ENCODE measurements around the gene SLC25A46.
"Not testable (repeated sequence)": the region's sequence is repeated elsewhere in the genome, so short reads cannot be mapped to it uniquely, and the experiment has no call there.

The SLC25A46 gene

DNA sequence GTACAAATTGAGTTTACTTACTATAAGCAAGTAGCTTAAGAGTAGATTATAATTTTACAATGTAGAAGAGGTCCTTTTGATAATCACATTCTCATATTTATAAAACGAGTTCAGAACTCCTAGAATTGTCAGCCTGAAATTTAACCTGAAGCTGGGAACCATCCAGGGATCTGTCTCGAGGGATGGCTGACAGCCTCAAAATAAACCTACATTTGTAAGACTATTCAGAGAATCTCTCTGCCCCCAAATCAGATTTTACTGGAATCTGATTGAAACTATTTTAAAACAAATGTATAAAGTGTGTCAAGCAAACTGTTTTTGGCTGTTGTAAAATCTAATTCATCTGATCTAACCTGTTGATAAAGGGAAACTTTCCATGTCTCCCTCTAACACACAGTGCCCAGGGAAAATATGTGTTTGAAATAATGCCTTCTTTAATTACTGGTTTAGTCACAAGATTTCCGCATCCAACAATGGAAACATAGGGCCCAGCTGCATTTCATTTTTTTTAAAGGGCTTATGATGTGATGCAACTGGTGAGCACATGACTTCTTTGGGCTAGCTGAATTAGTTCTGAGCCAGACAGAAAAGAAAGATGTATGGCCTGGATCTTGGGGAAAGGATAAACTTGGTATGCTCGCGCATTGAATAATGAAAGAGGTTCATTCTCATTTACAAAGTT is 30.3 kb downstream of the SLC25A46 start:
- no peak overlapping the region for H2AFZ ChIP-seq
- no peaks in the 10 kb centered on the region for H3K4me1 ChIP-seq
- no peak overlapping the region for H3K4me3 ChIP-seq (ENCODE audit: low read depth, low read length)
- TF ChIP-seq, protein P1, sequence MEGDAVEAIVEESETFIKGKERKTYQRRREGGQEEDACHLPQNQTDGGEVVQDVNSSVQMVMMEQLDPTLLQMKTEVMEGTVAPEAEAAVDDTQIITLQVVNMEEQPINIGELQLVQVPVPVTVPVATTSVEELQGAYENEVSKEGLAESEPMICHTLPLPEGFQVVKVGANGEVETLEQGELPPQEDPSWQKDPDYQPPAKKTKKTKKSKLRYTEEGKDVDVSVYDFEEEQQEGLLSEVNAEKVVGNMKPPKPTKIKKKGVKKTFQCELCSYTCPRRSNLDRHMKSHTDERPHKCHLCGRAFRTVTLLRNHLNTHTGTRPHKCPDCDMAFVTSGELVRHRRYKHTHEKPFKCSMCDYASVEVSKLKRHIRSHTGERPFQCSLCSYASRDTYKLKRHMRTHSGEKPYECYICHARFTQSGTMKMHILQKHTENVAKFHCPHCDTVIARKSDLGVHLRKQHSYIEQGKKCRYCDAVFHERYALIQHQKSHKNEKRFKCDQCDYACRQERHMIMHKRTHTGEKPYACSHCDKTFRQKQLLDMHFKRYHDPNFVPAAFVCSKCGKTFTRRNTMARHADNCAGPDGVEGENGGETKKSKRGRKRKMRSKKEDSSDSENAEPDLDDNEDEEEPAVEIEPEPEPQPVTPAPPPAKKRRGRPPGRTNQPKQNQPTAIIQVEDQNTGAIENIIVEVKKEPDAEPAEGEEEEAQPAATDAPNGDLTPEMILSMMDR (IDR thresholded peaks at IDR 0.05), result no peak
- no peaks in the 10 kb centered on the region for H3K79me2 ChIP-seq
- H3K9ac ChIP-seq, result no peak overlapping the region
- H3K4me2 ChIP-seq (ENCODE audit: low read length), result no peak overlapping the region
- no peaks in the 10 kb centered on the region for H3K36me3 ChIP-seq (ENCODE audit: control insufficient read depth, insufficient read depth, low read length)
- no peaks in the 10 kb centered on the region for H3K9me3 ChIP-seq (ENCODE audit: control insufficient read depth, low read length)
- H3K27ac ChIP-seq, result no peak overlapping the region
- no peaks in the 10 kb centered on the region for H3K27me3 ChIP-seq (ENCODE audit: control insufficient read depth, insufficient read depth, low read length)

DNA sequence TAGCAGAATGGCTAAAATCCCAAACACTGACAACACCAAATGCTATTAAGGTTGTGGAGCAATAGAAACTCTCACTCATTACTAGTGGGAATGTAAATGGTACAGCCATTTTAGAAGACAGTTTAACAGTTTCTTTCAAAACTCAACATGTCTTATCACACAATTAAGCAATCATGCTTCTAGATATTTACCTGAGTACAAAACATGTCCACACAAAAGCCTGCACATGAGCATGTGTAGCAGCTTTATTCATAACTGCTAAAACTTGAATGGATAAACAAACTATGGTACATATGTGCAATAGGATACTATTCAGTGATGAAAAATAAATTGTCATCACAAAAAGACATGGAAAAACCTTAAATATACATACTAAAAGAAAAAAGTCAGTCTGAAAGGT is 31.5 kb downstream of the SLC25A46 start:
- Histone ChIP-seq H3K4me3 (ENCODE audit: low read depth, low read length) (no peak overlapping the region), H3K9ac (no peak overlapping the region), H3K27ac (no peak overlapping the region), H3K9me3 (ENCODE audit: control insufficient read depth, low read length) (no peaks in the 10 kb centered on the region), H2AFZ (no peak overlapping the region), H3K79me2 (no peaks in the 10 kb centered on the region), H3K4me2 (ENCODE audit: low read length) (no peak overlapping the region), H3K27me3 (ENCODE audit: control insufficient read depth, insufficient read depth, low read length) (no peaks in the 10 kb centered on the region), H3K4me1 (no peaks in the 10 kb centered on the region), H3K36me3 (ENCODE audit: control insufficient read depth, insufficient read depth, low read length) (no peaks in the 10 kb centered on the region)
- TF ChIP-seq, protein P1 (IDR thresholded peaks at IDR 0.05), result no peak

DNA sequence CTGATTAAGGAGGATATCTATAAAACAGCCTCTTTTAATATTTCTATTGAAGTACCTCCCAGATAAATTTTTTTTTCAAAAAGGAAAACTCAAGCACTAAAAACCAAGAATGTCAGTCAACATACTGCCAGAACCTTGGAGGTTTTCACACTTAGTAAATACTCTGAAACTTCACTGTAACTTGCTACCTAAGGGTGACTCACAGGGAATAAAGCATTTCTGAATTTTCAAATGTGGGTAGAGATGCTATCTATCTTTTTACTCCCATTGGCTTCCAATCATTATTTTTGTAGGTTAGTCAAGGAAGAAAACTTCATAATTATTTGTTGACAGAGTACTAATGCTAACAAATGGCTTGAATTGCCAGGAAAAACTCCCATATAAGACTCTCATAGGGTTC is 46.1 kb downstream of the SLC25A46 start:
- Histone ChIP-seq H3K79me2 (no peaks in the 10 kb centered on the region), H3K9ac (no peak overlapping the region), H3K27ac (no peak overlapping the region), H3K4me2 (ENCODE audit: low read length) (no peak overlapping the region), H3K4me3 (ENCODE audit: low read depth, low read length) (no peak overlapping the region), H3K4me1 (no peaks in the 10 kb centered on the region), H2AFZ (no peak overlapping the region), H3K9me3 (ENCODE audit: control insufficient read depth, low read length) (no peaks in the 10 kb centered on the region), H3K27me3 (ENCODE audit: control insufficient read depth, insufficient read depth, low read length) (no peaks in the 10 kb centered on the region), H3K36me3 (ENCODE audit: control insufficient read depth, insufficient read depth, low read length) (no peaks in the 10 kb centered on the region)
- TF ChIP-seq, protein P1 (IDR thresholded peaks at IDR 0.05), result no peak

DNA sequence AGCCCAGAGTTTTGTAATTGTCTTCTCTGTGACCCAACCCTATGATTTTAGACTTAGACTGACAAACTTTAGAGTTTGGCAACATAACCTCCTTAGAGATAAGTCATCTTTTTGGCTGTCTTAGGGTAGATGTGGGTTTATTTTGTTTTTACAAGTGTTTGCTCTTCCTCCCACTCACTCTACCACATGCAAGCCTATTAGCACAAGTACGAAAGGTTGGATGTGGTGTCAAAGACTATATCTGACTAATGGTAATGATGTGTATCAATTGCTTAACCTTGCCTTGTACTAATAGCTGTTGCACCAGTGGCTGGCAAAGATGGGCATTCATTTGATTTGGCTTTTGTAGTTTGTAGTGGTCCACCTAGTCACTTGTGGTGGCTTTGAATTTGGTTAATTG is 46.5 kb downstream of the SLC25A46 start:
- no peaks in the 10 kb centered on the region for H3K27me3 ChIP-seq (ENCODE audit: control insufficient read depth, insufficient read depth, low read length)
- H3K27ac ChIP-seq, result no peak overlapping the region
- H3K79me2 ChIP-seq, result no peaks in the 10 kb centered on the region
- no peak overlapping the region for H3K4me2 ChIP-seq (ENCODE audit: low read length)
- H3K36me3 ChIP-seq (ENCODE audit: control insufficient read depth, insufficient read depth, low read length), result no peaks in the 10 kb centered on the region
- H2AFZ ChIP-seq, result no peak overlapping the region
- H3K4me1 ChIP-seq, result no peaks in the 10 kb centered on the region
- H3K9me3 ChIP-seq (ENCODE audit: control insufficient read depth, low read length), result no peaks in the 10 kb centered on the region
- H3K4me3 ChIP-seq (ENCODE audit: low read depth, low read length), result no peak overlapping the region
- TF ChIP-seq, protein P1 (IDR thresholded peaks at IDR 0.05), result no peak
- no peak overlapping the region for H3K9ac ChIP-seq

DNA sequence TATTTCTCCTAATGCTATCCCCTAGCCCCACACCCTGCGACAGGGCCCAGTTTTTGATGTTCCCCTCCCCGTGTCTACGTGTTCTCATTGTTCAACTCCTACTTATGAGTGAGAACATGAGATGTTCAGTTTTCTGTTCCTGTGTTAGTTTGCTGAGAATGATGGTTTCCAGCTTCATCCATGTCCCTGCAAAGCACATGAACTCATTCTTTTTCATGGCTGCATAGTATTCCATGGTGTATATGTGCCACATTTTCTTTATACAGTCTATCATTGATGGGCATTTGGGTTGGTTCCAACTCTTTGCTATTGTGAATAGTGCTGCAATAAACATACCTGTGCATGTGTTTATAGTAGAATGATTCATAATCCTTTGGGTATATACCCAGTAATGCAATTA is 49.2 kb downstream of the SLC25A46 start:
- not testable (repeated sequence) for H3K4me3 ChIP-seq (ENCODE audit: low read depth, low read length); H3K36me3 ChIP-seq (ENCODE audit: control insufficient read depth, insufficient read depth, low read length); H3K4me1 ChIP-seq; H3K79me2 ChIP-seq; H3K4me2 ChIP-seq (ENCODE audit: low read length); H3K9me3 ChIP-seq (ENCODE audit: control insufficient read depth, low read length); H3K27me3 ChIP-seq (ENCODE audit: control insufficient read depth, insufficient read depth, low read length); H3K9ac ChIP-seq; H2AFZ ChIP-seq; H3K27ac ChIP-seq

Measured in parathyroid adenoma (tissue), 2 donors.